Gastroesophageal sphincter (tissue), 3 donors: ENCODE results near the gene ZMIZ2.

ENCODE experiments used
- CTCF ChIP-seq, 4 experiments: fragments of 200-600 bp in 2 of 4; fragments of 450-650 bp in 2 of 4; sonication (generic) in 1 of 4; IDR thresholded peaks; one replicate each; pipeline ENCODE4 v1.5.1; 2017 to 2019; ENCODE audit warnings: antibody characterized with exemption in 4 of 4, mild to moderate bottlenecking in 2 of 4, moderate library complexity in 2 of 4
- POLR2AphosphoS5 ChIP-seq: sonication (generic); formaldehyde crosslinking; IDR thresholded peaks from one replicate; pipeline ENCODE4 v1.6.1; 2017; ENCODE audit warnings: antibody characterized with exemption

GRCh38 chr7:44787762-44788161 lies 39.1 kb downstream of the ZMIZ2 start:
- TF ChIP-seq CTCF (IDR thresholded peaks at IDR 0.05) (no peak), POLR2AphosphoS5 (no peak)
